Endodermal cell (in vitro differentiated cells): ENCODE results near the gene ZNF618. TPM values are rescaled to one million over a fixed set of nuclear protein-coding genes. Genes with fewer than 3 reads are reported as not detected.

Source experiments
- DNase-seq: peaks from one replicate; pipeline ENCODE4 v3.0.0-alpha.2; 2017
- H3K27ac ChIP-seq: 2 replicates; pipeline ENCODE4 v1.5.1; 2013; ENCODE audit warnings: mild to moderate bottlenecking, low read depth, low read length, moderate library complexity
- H3K27me3 ChIP-seq: 2 replicates; pipeline ENCODE4 v1.6.1; 2013; ENCODE audit warnings: mild to moderate bottlenecking, low read length, moderate library complexity; ENCODE audit not compliant: insufficient read depth, control insufficient read depth, poor library complexity, severe bottlenecking
- H3K36me3 ChIP-seq: 2 replicates; pipeline ENCODE4 v1.7.0; 2013; ENCODE audit warnings: mild to moderate bottlenecking, low read length, moderate library complexity; ENCODE audit not compliant: control insufficient read depth, insufficient read depth
- H3K4me1 ChIP-seq: one replicate; pipeline ENCODE4 v1.7.0; 2013; ENCODE audit warnings: low read length; ENCODE audit not compliant: control insufficient read depth, insufficient read depth
- H3K4me3 ChIP-seq: 2 replicates; pipeline ENCODE4 v1.5.1; 2013; ENCODE audit warnings: mild to moderate bottlenecking, low read length, moderate library complexity
- H3K9ac ChIP-seq: 2 replicates; pipeline ENCODE4 v1.6.1; 2013; ENCODE audit warnings: mild to moderate bottlenecking, low read length, moderate library complexity; ENCODE audit not compliant: poor library complexity, severe bottlenecking; ENCODE audit errors: extremely low read depth
- H3K9me3 ChIP-seq: 2 replicates; pipeline ENCODE4 v1.6.1; 2013; ENCODE audit warnings: mild to moderate bottlenecking, low read length, moderate library complexity; ENCODE audit not compliant: control insufficient read depth
- H3K27ac Mint-ChIP-seq: 2 replicates; pipeline ENCODE4 v1.8.0; 2020; ENCODE audit warnings: mixed read lengths
- H3K27me3 Mint-ChIP-seq: 2 replicates; pipeline ENCODE4 v1.8.0; 2021; ENCODE audit warnings: mild to moderate bottlenecking, mixed read lengths; ENCODE audit not compliant: insufficient read depth
- H3K36me3 Mint-ChIP-seq: 2 replicates; pipeline ENCODE4 v1.8.0; 2020; ENCODE audit warnings: low read depth, mixed read lengths
- H3K4me1 Mint-ChIP-seq: 2 replicates; pipeline ENCODE4 v1.8.0; 2020; ENCODE audit warnings: mixed read lengths
- H3K4me3 Mint-ChIP-seq: 2 replicates; pipeline ENCODE4 v1.8.0; 2020; ENCODE audit warnings: mild to moderate bottlenecking, moderate library complexity, mixed read lengths
- H3K9me3 Mint-ChIP-seq: 2 replicates; pipeline ENCODE4 v1.8.0; 2020; ENCODE audit warnings: mild to moderate bottlenecking, mixed read lengths
- WGBS, 2 experiments: methylation state at CpG; one replicate each; pipeline versions ENCODE4 v1.1.5 to v1.1.7; 2013; ENCODE audit warnings: missing lambda C conversion rate in 2 of 2, mixed read lengths in 1 of 2; ENCODE audit not compliant: insufficient coverage in 1 of 2, insufficient read length in 1 of 2; 5-methylcytosine and 5-hydroxymethylcytosine counted together
- total RNA-seq, 2 donors: library from RNA; stranded (reverse); fragmentation: NEBNext Ultra II Directional in 1 of 2; extraction: Animal tissue kit (Norgen Biotek cat#: 25700) in 1 of 2; gene quantifications; 2 replicates in 1 of 2; 3 replicates in 1 of 2; pipeline ENCODE4 v1.2.1, GENCODE V29; 2021
- TF ChIP-seq, protein P1 (sequence below): fragments of 200-600 bp; sonication (generic); conservative IDR thresholded peaks from 2 replicates; pipeline ENCODE4 v1.5.0; 2021; ENCODE audit warnings: antibody characterized with exemption, mild to moderate bottlenecking

The ZNF618 gene
- total RNA-seq, 2 donors from 2014 or later: 34.5 to 37.5 TPM

DNA sequence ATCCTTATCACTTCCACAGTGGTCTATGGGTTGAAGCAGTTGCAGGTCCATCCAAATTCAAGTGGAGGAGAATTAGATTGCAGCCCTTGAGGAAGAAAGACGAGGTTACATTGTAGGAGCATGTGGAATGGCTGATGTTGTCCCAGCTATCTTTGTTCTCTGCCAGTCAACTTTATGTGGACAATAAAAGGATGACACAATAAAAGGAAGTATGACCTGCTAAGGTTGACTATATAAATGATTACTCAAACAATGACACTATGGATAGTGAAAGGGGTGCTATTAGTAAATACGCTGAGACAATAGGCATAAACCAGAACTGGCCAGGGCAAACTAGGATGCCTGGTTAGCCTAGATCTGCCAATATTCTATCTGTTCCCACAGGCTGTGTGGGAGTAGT lies 12.8 kb upstream of the ZNF618 start:
- Histone ChIP-seq H3K9ac (no peak overlapping the region), H3K27me3 (no peaks in the 10 kb centered on the region), H3K4me3 (no peak overlapping the region), H3K36me3 (no peaks in the 10 kb centered on the region), H3K27ac (no peak overlapping the region), H3K4me1 (no peaks in the 10 kb centered on the region), H3K9me3 (no peaks in the 10 kb centered on the region)
- Mint-ChIP-seq H3K4me1 (peaks cover 6% of the 10 kb centered on the region), H3K27ac (no peak overlapping the region), H3K4me3 (no peak overlapping the region), H3K9me3 (no peaks in the 10 kb centered on the region), H3K36me3 (no peaks in the 10 kb centered on the region), H3K27me3 (peaks cover 9% of the 10 kb centered on the region)
- TF ChIP-seq, protein P1, sequence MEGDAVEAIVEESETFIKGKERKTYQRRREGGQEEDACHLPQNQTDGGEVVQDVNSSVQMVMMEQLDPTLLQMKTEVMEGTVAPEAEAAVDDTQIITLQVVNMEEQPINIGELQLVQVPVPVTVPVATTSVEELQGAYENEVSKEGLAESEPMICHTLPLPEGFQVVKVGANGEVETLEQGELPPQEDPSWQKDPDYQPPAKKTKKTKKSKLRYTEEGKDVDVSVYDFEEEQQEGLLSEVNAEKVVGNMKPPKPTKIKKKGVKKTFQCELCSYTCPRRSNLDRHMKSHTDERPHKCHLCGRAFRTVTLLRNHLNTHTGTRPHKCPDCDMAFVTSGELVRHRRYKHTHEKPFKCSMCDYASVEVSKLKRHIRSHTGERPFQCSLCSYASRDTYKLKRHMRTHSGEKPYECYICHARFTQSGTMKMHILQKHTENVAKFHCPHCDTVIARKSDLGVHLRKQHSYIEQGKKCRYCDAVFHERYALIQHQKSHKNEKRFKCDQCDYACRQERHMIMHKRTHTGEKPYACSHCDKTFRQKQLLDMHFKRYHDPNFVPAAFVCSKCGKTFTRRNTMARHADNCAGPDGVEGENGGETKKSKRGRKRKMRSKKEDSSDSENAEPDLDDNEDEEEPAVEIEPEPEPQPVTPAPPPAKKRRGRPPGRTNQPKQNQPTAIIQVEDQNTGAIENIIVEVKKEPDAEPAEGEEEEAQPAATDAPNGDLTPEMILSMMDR: no peak
- no peak for DNase-seq
- 94 to 100% methylated on average over 1 to 2 of the region's 2 CpGs for WGBS, 2 experiments

DNA sequence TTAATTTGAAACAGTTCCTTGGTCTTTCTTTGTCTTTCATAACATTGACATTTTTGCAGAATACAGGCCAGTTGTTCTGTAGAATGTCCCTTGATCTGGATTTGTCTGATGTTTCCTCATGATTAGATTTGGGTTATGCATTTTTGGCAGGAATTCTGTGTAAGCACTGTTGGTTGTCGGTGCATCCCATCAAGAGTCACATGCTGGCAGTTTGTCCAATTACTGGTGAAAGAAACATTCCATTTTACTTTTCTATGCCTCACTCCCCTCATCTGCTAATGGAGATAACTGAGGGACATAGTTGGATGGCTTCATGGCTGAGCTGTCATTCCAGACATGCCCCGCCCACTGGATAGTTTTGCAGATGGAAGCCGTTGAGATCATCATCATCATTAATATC lies 7.6 kb upstream of the ZNF618 start:
- Histone ChIP-seq H3K4me1 (no peaks in the 10 kb centered on the region), H3K9ac (no peak overlapping the region), H3K27me3 (no peaks in the 10 kb centered on the region), H3K36me3 (no peaks in the 10 kb centered on the region), H3K9me3 (no peaks in the 10 kb centered on the region), H3K4me3 (no peak overlapping the region), H3K27ac (no peak overlapping the region)
- peaks cover 41% of the 10 kb centered on the region for H3K27me3 Mint-ChIP-seq
- TF ChIP-seq, protein P1: no peak
- no peak overlapping the region for H3K4me3 Mint-ChIP-seq
- DNase-seq: no peak
- H3K4me1 Mint-ChIP-seq: no peaks in the 10 kb centered on the region
- 94 to 100% methylated on average over 3 of the region's 3 CpGs for WGBS, 2 experiments
- no peaks in the 10 kb centered on the region for H3K9me3 Mint-ChIP-seq
- no peak overlapping the region for H3K27ac Mint-ChIP-seq
- no peaks in the 10 kb centered on the region for H3K36me3 Mint-ChIP-seq

DNA sequence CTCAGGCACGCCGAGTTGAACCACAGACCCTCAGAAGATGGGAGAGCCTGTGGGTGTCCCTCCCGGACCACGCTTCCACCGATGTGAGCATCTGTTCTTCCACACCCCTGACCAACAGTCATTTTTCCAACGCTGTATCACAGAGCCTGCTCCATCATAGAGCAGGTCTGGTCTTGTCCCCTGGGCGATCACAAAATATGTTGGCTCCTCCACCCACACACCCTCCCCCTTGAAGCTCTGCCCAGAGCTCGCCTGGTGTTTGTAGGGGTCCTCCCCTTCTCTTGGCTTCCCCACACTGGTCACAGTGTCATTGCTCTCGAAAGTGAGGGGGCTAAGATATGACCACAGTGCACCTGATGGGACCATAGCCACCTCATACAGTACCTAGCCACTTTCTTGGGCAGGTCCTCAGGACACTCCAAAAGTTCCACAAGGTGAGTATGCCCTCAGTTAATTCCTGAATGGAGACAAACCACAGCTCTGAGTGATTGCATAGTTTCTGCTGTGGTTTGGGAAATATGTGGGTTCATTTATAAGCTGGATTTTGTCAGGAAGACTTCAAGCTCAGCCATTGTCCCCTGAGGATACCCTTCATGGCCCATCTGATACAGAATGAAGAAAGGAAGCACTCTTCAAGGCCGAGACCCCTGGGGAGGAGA lies 3.5 kb upstream of the ZNF618 start:
- Histone ChIP-seq H3K27ac (no peak overlapping the region), H3K9me3 (no peaks in the 10 kb centered on the region), H3K9ac (no peak overlapping the region), H3K27me3 (no peaks in the 10 kb centered on the region), H3K4me3 (no peak overlapping the region), H3K36me3 (no peaks in the 10 kb centered on the region), H3K4me1 (no peaks in the 10 kb centered on the region)
- H3K27me3 Mint-ChIP-seq: peaks cover 38% of the 10 kb centered on the region
- no peak for DNase-seq
- H3K4me1 Mint-ChIP-seq: peaks cover 5% of the 10 kb centered on the region
- no peak overlapping the region for H3K4me3 Mint-ChIP-seq
- TF ChIP-seq, protein P1: no peak
- no peaks in the 10 kb centered on the region for H3K9me3 Mint-ChIP-seq
- WGBS, 2 experiments: 94 to 98% methylated on average over 5 to 10 of the region's 10 CpGs
- H3K27ac Mint-ChIP-seq: no peak overlapping the region
- H3K36me3 Mint-ChIP-seq: no peaks in the 10 kb centered on the region
